SU-DHL-6 (cell line): ENCODE measurements around the gene SCAMP2.

Source experiments
- H2AFZ ChIP-seq: fragments of 200-600 bp; sonication (generic); 2 replicates; pipeline ENCODE4 v1.6.1; 2014; ENCODE audit warnings: low read depth, mild to moderate bottlenecking, moderate library complexity, mixed read lengths, antibody characterized with exemption, low read length; ENCODE audit not compliant: severe bottlenecking
- H3F3A ChIP-seq: fragments of 200-600 bp; shearing (Covaris generic); 2 replicates; pipeline ENCODE4 v1.6.0; 2016; ENCODE audit warnings: antibody characterized with exemption, mild to moderate bottlenecking; ENCODE audit not compliant: insufficient read depth
- H3K27ac ChIP-seq: fragments of 200-600 bp; sonication (generic); 2 replicates; pipeline ENCODE4 v1.5.1; 2016; ENCODE audit warnings: low read depth, mild to moderate bottlenecking, low read length, moderate library complexity, mixed read lengths
- H3K27me3 ChIP-seq: fragments of 200-600 bp; sonication (generic), shearing (Covaris generic); 2 replicates; pipeline ENCODE4 v1.6.0; 2014; ENCODE audit warnings: mild to moderate bottlenecking, low read length
- H3K36me3 ChIP-seq: fragments of 200-600 bp; sonication (generic); 2 replicates; pipeline ENCODE4 v1.6.1; 2014; ENCODE audit warnings: mild to moderate bottlenecking, low read length, mixed read lengths
- H3K4me2 ChIP-seq: fragments of 300-600, 200-600 bp; shearing (Covaris generic), sonication (generic); 2 replicates; pipeline ENCODE4 v1.6.0; 2014; ENCODE audit warnings: low read length, low read depth, mild to moderate bottlenecking; ENCODE audit not compliant: poor library complexity, severe bottlenecking
- H3K4me3 ChIP-seq: fragments of 200-600 bp; sonication (generic); 2 replicates; pipeline ENCODE4 v1.5.1; 2014; ENCODE audit warnings: antibody characterized with exemption, low read length, mild to moderate bottlenecking, mixed read lengths; ENCODE audit not compliant: insufficient read depth, poor library complexity, severe bottlenecking
- H3K79me2 ChIP-seq: fragments of 200-600 bp; sonication (generic); 2 replicates; pipeline ENCODE4 v1.6.1; 2014; ENCODE audit warnings: mild to moderate bottlenecking, low read length, moderate library complexity; ENCODE audit not compliant: insufficient read depth
- H3K9ac ChIP-seq: fragments of 200-600 bp; sonication (generic); 2 replicates; pipeline ENCODE4 v1.7.0; 2014; ENCODE audit warnings: mild to moderate bottlenecking, low read length
- H3K9me2 ChIP-seq: fragments of 200-600 bp; sonication (generic); replicated peaks from 2 replicates; pipeline ENCODE4 v1.6.1; 2014; ENCODE audit warnings: low read length; ENCODE audit not compliant: insufficient read depth
- H3K9me3 ChIP-seq: fragments of 200-600 bp; sonication (generic); 2 replicates; pipeline ENCODE4 v1.6.1; 2014; ENCODE audit warnings: low read length, mixed read lengths; ENCODE audit not compliant: insufficient read depth
- H4K20me1 ChIP-seq: fragments of 200-600 bp; sonication (generic); 2 replicates; pipeline ENCODE4 v1.6.1; 2014; ENCODE audit warnings: low read depth, mild to moderate bottlenecking, antibody characterized with exemption, low read length, moderate library complexity, mixed read lengths
- EZH2phosphoT487 ChIP-seq: fragments of 200-600 bp; sonication (generic), shearing (Covaris generic); conservative IDR thresholded peaks from 2 replicates; pipeline ENCODE4 v1.6.1; 2018; ENCODE audit warnings: mild to moderate bottlenecking, antibody characterized with exemption, low read length, moderate library complexity, mixed read lengths
- TF ChIP-seq, protein P1 (sequence below): fragments of 200-600 bp; sonication (generic); IDR thresholded peaks from one replicate; pipeline ENCODE4 v1.5.1; 2017; ENCODE audit warnings: antibody characterized with exemption, mild to moderate bottlenecking, low read length, moderate library complexity; ENCODE audit not compliant: insufficient read depth, poor library complexity, severe bottlenecking

SCAMP2 gene

DNA sequence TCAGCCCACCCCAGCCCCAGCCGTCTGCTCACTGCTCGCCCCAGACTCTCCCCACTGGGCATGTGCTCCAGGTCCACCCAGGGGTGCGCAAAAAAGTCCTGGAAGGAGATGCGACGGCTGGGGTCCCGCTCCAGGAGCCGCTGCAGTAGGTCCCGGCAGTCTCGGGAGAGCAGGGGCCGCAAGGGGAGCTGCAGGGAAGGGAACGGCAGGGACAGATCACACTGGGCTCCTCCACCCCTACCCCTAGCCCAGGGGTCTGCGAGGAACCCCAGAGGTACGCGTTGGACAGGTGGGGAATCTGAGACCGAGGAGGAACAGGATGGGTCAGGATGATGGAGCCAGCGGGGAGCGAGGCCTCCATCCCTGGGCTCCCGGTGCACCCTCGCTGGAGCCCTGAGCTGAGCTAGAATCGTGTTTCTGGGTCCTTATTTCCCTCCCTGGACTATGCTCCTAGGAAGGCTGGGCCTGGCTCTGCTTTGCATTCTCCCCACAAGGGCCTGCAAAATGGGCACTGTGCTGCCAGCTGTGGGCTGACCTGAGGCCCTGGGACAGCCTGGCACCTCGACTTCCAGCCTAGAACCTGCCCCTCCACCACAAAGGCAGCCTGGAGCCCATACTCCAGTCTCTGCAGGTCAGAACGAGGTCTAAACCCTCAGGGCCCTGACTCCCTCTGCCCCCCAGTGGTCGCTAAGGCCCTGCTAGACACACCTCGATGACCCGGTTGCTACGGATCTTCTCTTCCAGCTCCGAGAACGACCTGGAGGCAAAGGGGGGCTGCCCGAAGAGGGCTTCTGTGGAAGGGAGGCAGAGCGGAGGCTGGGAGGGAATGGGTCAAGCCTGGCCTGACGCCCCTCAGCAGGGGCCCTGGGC lies 33.4 kb downstream of the SCAMP2 start:
- Histone ChIP-seq H2AFZ (no peak overlapping the region), H3K4me3 (no peak overlapping the region), H3K9me2 (no peaks in the 10 kb centered on the region), H3K27ac (no peak overlapping the region), H3K9ac (no peak overlapping the region), H4K20me1 (no peaks in the 10 kb centered on the region), H3K9me3 (no peaks in the 10 kb centered on the region), H3K36me3 (no peaks in the 10 kb centered on the region), H3K79me2 (no peaks in the 10 kb centered on the region), H3K4me2 (no peak overlapping the region), H3K27me3 (no peaks in the 10 kb centered on the region), H3F3A (peaks cover 11% of the 10 kb centered on the region; the same call in 1 of the 2 replicates)
- TF ChIP-seq, protein P1, sequence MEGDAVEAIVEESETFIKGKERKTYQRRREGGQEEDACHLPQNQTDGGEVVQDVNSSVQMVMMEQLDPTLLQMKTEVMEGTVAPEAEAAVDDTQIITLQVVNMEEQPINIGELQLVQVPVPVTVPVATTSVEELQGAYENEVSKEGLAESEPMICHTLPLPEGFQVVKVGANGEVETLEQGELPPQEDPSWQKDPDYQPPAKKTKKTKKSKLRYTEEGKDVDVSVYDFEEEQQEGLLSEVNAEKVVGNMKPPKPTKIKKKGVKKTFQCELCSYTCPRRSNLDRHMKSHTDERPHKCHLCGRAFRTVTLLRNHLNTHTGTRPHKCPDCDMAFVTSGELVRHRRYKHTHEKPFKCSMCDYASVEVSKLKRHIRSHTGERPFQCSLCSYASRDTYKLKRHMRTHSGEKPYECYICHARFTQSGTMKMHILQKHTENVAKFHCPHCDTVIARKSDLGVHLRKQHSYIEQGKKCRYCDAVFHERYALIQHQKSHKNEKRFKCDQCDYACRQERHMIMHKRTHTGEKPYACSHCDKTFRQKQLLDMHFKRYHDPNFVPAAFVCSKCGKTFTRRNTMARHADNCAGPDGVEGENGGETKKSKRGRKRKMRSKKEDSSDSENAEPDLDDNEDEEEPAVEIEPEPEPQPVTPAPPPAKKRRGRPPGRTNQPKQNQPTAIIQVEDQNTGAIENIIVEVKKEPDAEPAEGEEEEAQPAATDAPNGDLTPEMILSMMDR: no peak

DNA sequence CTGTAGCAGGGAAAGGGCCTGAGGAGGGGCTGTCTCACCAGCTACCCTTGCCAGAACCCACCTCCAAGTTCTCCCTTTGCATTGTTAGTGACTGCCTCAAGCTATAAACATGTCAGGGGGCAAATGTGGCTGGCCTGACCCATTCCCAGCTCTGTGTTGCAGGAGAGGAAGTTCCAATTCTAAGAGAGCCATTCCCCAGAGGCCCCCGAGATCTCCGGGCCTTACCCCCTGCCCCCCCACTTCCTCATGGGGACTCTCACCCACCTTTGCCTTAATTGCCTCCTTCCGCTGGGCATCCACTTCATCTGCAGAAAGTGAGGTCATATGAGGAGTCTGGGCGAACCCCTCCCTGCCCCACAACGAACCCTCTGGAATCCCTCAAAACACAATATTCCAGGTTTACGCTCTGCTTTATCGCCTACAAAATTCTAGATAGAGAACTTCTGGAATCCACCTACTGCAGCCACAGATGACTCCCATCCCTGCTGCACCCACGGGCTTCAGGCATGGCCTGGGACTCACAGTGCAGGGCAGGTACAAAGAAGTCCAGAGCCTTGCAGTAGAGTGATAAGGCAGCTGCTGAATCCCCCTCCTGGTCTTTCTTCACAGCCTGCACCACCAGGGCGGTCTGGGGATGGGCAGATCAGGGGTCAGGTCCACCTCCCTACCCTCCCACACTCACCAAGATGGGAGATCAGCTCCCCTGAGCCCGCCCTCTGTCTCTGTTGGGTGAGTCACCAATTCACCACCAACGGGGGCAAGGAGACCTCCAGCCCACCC lies 34.2 kb downstream of the SCAMP2 start:
- no peak overlapping the region for H2AFZ ChIP-seq
- H3K4me3 ChIP-seq: no peak overlapping the region
- no peaks in the 10 kb centered on the region for H3K27me3 ChIP-seq
- H3F3A ChIP-seq: peaks cover 6% of the 10 kb centered on the region; the same call in 1 of the 2 replicates
- no peaks in the 10 kb centered on the region for H3K79me2 ChIP-seq
- TF ChIP-seq, protein P1: no peak
- TF ChIP-seq EZH2phosphoT487: no peak
- H4K20me1 ChIP-seq: no peaks in the 10 kb centered on the region
- H3K27ac ChIP-seq: no peak overlapping the region
- H3K9me3 ChIP-seq: no peaks in the 10 kb centered on the region
- H3K9me2 ChIP-seq: no peaks in the 10 kb centered on the region
- no peak overlapping the region for H3K9ac ChIP-seq
- H3K36me3 ChIP-seq: no peaks in the 10 kb centered on the region
- no peak overlapping the region for H3K4me2 ChIP-seq

DNA sequence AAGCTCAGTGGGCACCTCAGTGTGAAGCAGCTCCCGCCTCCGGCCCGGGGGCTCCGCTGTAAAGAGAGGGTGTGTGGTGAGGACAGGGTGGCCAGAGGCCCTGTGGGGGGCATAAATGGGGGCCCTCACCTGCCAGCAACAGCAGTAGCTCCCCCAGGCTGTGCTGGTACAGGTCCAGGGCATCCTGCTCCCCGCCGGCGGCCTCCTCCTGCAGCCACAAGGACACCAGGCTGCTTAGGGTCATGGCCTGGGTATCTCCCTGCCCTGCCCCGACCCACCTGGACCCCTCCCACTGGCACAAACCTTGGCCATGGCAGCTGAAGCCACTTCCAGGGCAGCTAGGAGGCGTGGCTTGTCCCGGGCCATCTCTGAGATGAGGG lies 35.0 kb downstream of the SCAMP2 start:
- H3K9me2 ChIP-seq: no peaks in the 10 kb centered on the region
- H3K27me3 ChIP-seq: no peaks in the 10 kb centered on the region
- no peaks in the 10 kb centered on the region for H3F3A ChIP-seq
- no peaks in the 10 kb centered on the region for H3K79me2 ChIP-seq
- H3K27ac ChIP-seq: no peak overlapping the region
- no peak overlapping the region for H3K4me2 ChIP-seq
- no peaks in the 10 kb centered on the region for H3K9me3 ChIP-seq
- no peaks in the 10 kb centered on the region for H4K20me1 ChIP-seq
- no peak overlapping the region for H3K4me3 ChIP-seq
- no peak overlapping the region for H3K9ac ChIP-seq
- TF ChIP-seq, protein P1: no peak
- TF ChIP-seq EZH2phosphoT487: no peak
- H2AFZ ChIP-seq: no peak overlapping the region
- no peaks in the 10 kb centered on the region for H3K36me3 ChIP-seq
